Breast epithelium (tissue), 3 donors: ENCODE results near the gene DES.
A peak's percentile ranks its signal among the peaks of the same experiment; 100 is the strongest.

Experiments used
- POLR2A ChIP-seq: fragments of 450-650 bp; IDR thresholded peaks from one replicate; pipeline ENCODE4 v1.6.1; 2016; ENCODE audit warnings: antibody characterized with exemption, mild to moderate bottlenecking, moderate library complexity
- POLR2AphosphoS5 ChIP-seq, 3 donors: sonication (generic); formaldehyde crosslinking; IDR thresholded peaks; one replicate each; pipeline ENCODE4 v1.6.1; 2017; ENCODE audit warnings: antibody characterized with exemption in 3 of 3
- TF ChIP-seq, protein P1 (sequence below), 3 donors: fragments of 450-650 bp; IDR thresholded peaks; one replicate each; pipeline ENCODE4 v1.5.1; 2016 to 2017; ENCODE audit warnings: antibody characterized with exemption in 3 of 3, mild to moderate bottlenecking in 3 of 3, moderate library complexity in 3 of 3

DNA sequence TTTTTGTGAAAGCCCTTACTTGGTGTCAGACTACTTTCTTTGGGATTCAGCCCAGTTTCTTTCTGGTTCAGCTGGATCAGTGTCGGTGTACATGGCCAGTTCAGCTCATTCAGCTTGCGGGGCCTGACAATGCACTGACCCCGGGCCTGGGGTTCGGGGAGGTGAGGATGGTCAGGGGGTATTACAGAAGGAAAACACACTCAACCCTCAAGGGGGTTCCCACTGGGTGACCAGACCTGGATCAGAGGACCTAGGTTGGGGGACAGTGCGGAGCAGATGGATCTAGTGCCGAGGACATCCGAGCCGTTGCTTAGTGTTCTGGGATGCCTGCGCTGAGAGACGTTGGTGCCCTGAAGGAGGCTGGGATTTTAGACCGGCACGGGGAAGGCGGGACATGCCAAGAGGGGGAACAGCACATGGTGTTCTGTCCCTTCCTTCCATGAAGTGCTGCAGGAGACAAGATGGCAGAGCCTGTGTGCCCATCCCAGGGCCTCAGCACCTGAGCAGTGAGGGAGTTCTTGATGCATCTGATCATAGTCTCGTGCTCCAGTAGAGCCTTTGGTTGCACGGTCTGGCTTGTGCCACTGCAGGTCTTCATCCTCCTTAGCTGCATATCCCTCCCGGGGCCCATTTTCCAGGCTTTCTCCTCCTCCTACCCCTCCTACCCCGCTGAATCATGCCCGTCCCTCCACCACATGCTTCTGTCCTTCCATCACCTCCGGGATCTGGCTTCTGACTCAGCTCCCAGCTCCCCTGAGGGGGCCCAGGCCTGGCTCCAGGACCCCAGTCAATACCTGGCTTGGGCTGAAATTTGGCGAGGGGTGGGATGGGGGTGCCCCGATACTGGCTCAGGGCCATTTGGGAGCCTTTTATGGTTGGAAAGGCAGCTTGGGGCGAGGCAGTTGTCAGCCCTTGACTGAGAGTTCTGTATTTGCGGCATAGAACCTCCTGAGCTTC, 34.5 kb downstream of the DES start:
- TF ChIP-seq, protein P1, sequence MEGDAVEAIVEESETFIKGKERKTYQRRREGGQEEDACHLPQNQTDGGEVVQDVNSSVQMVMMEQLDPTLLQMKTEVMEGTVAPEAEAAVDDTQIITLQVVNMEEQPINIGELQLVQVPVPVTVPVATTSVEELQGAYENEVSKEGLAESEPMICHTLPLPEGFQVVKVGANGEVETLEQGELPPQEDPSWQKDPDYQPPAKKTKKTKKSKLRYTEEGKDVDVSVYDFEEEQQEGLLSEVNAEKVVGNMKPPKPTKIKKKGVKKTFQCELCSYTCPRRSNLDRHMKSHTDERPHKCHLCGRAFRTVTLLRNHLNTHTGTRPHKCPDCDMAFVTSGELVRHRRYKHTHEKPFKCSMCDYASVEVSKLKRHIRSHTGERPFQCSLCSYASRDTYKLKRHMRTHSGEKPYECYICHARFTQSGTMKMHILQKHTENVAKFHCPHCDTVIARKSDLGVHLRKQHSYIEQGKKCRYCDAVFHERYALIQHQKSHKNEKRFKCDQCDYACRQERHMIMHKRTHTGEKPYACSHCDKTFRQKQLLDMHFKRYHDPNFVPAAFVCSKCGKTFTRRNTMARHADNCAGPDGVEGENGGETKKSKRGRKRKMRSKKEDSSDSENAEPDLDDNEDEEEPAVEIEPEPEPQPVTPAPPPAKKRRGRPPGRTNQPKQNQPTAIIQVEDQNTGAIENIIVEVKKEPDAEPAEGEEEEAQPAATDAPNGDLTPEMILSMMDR (IDR thresholded peaks at IDR 0.05), result no peak
- TF ChIP-seq POLR2A, result no peak
- TF ChIP-seq POLR2AphosphoS5 (IDR thresholded peaks at IDR 0.05), result peak in 2 of 3 donors; percentile 10 to 46
